ENCODE data around the gene C2CD3. TPM values are rescaled to one million over a fixed set of nuclear protein-coding genes. Genes with fewer than 3 reads are reported as not detected.

The C2CD3 gene
- total and polyA plus RNA-seq, 4 donors: 3.1 to 14.5 (median 6.7) TPM

DNA sequence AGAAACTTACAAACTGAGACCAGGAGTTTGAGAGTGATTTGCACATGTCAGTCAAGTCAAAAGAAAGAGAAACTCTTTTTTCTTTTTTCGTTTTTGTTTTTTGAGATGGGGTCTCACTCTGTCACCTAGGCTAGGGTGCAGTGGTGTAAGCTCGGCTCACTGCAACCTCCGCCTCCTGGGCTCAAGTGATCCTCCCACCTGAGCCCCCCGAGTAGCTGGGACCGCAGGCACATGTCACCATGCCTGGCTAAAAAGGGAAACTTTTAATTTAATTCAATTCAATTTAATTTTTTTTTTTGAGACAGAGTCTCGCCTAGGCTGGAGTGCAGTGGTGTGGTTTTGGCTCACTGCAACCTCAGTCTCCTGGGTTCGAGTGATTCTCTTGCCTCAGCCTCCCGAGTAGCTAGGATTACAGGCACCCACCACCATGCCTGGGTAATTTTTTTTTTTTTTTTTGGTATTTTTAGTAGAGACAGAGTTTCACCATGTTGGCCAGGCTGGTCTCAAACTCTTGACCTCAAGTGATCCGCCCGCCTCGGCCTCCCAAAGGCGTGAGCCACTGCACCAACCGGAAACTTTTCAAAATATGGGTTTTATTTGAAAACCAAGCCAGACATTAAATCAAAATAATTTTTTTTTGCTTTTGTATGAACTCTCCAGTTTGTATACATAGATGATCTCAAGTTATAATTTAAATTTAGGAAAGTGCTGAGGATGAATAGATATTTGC is 171.8 kb downstream of the C2CD3 start:
- H3K36me3 ChIP-seq (ENCODE audit: control insufficient read depth in 4 of 4, insufficient read depth in 3 of 4, low read depth in 1 of 4, low read length in 3 of 4): peaks cover 0 to 5% (median 0%) of the 10 kb centered on the region in 4 donors

DNA sequence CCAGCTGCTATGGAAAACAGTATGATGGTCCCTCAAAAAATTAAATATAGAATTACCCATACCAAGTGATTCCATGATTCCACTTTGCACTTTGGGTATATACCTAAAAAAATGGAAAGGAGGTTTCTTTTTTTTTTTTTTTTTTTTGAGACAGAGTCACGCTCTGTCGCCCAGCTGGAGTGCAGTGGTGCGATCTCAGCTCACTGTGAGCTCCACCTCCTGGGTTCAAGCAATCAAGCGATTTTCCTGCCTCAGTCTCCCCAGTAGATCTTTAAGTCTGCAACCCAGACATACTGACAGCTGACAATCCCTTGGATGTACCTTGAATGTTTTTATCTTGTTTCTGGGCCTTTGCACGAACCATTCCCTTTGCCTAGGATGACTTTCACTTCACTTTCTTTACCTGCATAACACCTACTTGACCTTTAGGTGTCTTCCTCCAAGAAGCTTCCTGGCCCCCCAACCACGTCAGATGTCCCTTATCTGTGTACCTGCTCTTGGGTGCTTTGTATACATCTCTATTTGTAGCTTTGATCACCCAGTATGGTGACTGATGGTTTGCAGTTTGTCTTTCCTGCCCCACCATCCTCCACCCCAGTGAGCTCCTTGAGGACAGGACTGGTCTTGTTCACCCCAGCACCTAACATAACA is 173.6 kb downstream of the C2CD3 start:
- H3K4me3 ChIP-seq (ENCODE audit: low read depth in 1 of 3, low read length in 3 of 3): no peak overlapping the region
- no peaks in the 10 kb centered on the region for H3K36me3 ChIP-seq (ENCODE audit: control insufficient read depth in 4 of 4, insufficient read depth in 3 of 4, low read depth in 1 of 4, low read length in 3 of 4)
- H3K9me3 ChIP-seq (ENCODE audit: control insufficient read depth in 4 of 4, low read length in 3 of 4): no peaks in the 10 kb centered on the region
- no peak overlapping the region for H3K9ac ChIP-seq (ENCODE audit: low read depth in 1 of 2, low read length in 2 of 2)
- H3K27me3 ChIP-seq (ENCODE audit: control insufficient read depth in 4 of 4, insufficient read depth in 4 of 4, low read length in 3 of 4): no peaks in the 10 kb centered on the region
- no peaks in the 10 kb centered on the region for H3K4me1 ChIP-seq (ENCODE audit: control insufficient read depth in 4 of 4, insufficient read depth in 4 of 4, low read length in 3 of 4)
- DNase-seq (ENCODE audit: low spot score): no peak
- no peak for TF ChIP-seq TAF1 (conservative IDR thresholded peaks at IDR 0.05)
- TF ChIP-seq HNF4G (IDR thresholded peaks at IDR 0.05): no peak
- TF ChIP-seq, protein P1, sequence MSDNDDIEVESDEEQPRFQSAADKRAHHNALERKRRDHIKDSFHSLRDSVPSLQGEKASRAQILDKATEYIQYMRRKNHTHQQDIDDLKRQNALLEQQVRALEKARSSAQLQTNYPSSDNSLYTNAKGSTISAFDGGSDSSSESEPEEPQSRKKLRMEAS (IDR thresholded peaks at IDR 0.05): no peak
- TF ChIP-seq FOXA1 (IDR thresholded peaks at IDR 0.05): no peak
- TF ChIP-seq RXRA (IDR thresholded peaks at IDR 0.05): no peak
- TF ChIP-seq YY1 (IDR thresholded peaks at IDR 0.05): no peak
- TF ChIP-seq RAD21 (IDR thresholded peaks at IDR 0.05): no peak
- no peak for TF ChIP-seq FOXA2 (IDR thresholded peaks at IDR 0.05)
- no peak for TF ChIP-seq NR2F2 (IDR thresholded peaks at IDR 0.05)
- no peak for TF ChIP-seq SP1 (IDR thresholded peaks at IDR 0.05)
- TF ChIP-seq EGR1 (IDR thresholded peaks at IDR 0.05; ENCODE audit: low read depth in 2 of 2): no peak
- TF ChIP-seq, protein P2, sequence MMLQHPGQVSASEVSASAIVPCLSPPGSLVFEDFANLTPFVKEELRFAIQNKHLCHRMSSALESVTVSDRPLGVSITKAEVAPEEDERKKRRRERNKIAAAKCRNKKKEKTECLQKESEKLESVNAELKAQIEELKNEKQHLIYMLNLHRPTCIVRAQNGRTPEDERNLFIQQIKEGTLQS (IDR thresholded peaks at IDR 0.05): no peak
- no peak for TF ChIP-seq GABPA (IDR thresholded peaks at IDR 0.05 in 1 of 2, conservative IDR thresholded peaks at IDR 0.05 in 1 of 2)
- TF ChIP-seq, protein P3, sequence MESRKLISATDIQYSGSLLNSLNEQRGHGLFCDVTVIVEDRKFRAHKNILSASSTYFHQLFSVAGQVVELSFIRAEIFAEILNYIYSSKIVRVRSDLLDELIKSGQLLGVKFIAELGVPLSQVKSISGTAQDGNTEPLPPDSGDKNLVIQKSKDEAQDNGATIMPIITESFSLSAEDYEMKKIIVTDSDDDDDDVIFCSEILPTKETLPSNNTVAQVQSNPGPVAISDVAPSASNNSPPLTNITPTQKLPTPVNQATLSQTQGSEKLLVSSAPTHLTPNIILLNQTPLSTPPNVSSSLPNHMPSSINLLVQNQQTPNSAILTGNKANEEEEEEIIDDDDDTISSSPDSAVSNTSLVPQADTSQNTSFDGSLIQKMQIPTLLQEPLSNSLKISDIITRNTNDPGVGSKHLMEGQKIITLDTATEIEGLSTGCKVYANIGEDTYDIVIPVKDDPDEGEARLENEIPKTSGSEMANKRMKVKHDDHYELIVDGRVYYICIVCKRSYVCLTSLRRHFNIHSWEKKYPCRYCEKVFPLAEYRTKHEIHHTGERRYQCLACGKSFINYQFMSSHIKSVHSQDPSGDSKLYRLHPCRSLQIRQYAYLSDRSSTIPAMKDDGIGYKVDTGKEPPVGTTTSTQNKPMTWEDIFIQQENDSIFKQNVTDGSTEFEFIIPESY (IDR thresholded peaks at IDR 0.05): no peak
- H3K27ac ChIP-seq (ENCODE audit: low read depth in 1 of 2, low read length in 2 of 2): no peak overlapping the region
- WGBS: 78% methylated on average over 6 of the region's 6 CpGs

More for the DNA sequence above, 171.8 kb downstream of the C2CD3 start:
- WGBS: 97% methylated on average over 13 of the region's 13 CpGs
- H3K4me3 ChIP-seq (ENCODE audit: low read depth in 1 of 3, low read length in 3 of 3): no peak overlapping the region
- H3K9me3 ChIP-seq (ENCODE audit: control insufficient read depth in 4 of 4, low read length in 3 of 4): no peaks in the 10 kb centered on the region
- H3K27me3 ChIP-seq (ENCODE audit: control insufficient read depth in 4 of 4, insufficient read depth in 4 of 4, low read length in 3 of 4): no peaks in the 10 kb centered on the region
- H3K27ac ChIP-seq (ENCODE audit: low read depth in 1 of 2, low read length in 2 of 2): no peak overlapping the region
- H3K4me1 ChIP-seq (ENCODE audit: control insufficient read depth in 4 of 4, insufficient read depth in 4 of 4, low read length in 3 of 4): no peaks in the 10 kb centered on the region
- TF ChIP-seq RXRA (IDR thresholded peaks at IDR 0.05) (no peak), HNF4G (IDR thresholded peaks at IDR 0.05) (no peak), TAF1 (conservative IDR thresholded peaks at IDR 0.05) (no peak), GABPA (IDR thresholded peaks at IDR 0.05 in 1 of 2, conservative IDR thresholded peaks at IDR 0.05 in 1 of 2) (no peak), FOXA1 (IDR thresholded peaks at IDR 0.05) (no peak), SP1 (IDR thresholded peaks at IDR 0.05) (no peak), HNF4A (conservative IDR thresholded peaks at IDR 0.05) (no peak), JUND (IDR thresholded peaks at IDR 0.05) (no peak), FOXA2 (IDR thresholded peaks at IDR 0.05) (no peak), NR2F2 (IDR thresholded peaks at IDR 0.05) (no peak), EGR1 (IDR thresholded peaks at IDR 0.05; ENCODE audit: low read depth in 2 of 2) (no peak), YY1 (IDR thresholded peaks at IDR 0.05) (no peak), RAD21 (IDR thresholded peaks at IDR 0.05) (no peak)
- TF ChIP-seq, protein P1 (IDR thresholded peaks at IDR 0.05): no peak
- TF ChIP-seq, protein P4, sequence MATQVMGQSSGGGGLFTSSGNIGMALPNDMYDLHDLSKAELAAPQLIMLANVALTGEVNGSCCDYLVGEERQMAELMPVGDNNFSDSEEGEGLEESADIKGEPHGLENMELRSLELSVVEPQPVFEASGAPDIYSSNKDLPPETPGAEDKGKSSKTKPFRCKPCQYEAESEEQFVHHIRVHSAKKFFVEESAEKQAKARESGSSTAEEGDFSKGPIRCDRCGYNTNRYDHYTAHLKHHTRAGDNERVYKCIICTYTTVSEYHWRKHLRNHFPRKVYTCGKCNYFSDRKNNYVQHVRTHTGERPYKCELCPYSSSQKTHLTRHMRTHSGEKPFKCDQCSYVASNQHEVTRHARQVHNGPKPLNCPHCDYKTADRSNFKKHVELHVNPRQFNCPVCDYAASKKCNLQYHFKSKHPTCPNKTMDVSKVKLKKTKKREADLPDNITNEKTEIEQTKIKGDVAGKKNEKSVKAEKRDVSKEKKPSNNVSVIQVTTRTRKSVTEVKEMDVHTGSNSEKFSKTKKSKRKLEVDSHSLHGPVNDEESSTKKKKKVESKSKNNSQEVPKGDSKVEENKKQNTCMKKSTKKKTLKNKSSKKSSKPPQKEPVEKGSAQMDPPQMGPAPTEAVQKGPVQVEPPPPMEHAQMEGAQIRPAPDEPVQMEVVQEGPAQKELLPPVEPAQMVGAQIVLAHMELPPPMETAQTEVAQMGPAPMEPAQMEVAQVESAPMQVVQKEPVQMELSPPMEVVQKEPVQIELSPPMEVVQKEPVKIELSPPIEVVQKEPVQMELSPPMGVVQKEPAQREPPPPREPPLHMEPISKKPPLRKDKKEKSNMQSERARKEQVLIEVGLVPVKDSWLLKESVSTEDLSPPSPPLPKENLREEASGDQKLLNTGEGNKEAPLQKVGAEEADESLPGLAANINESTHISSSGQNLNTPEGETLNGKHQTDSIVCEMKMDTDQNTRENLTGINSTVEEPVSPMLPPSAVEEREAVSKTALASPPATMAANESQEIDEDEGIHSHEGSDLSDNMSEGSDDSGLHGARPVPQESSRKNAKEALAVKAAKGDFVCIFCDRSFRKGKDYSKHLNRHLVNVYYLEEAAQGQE (IDR thresholded peaks at IDR 0.05): no peak
- TF ChIP-seq, protein P3 (IDR thresholded peaks at IDR 0.05): no peak
- H3K9ac ChIP-seq (ENCODE audit: low read depth in 1 of 2, low read length in 2 of 2): no peak overlapping the region
- DNase-seq (ENCODE audit: low spot score): no peak

All from liver (tissue), 9 donors.